ENCODE data around the gene LYRM1.

DNA sequence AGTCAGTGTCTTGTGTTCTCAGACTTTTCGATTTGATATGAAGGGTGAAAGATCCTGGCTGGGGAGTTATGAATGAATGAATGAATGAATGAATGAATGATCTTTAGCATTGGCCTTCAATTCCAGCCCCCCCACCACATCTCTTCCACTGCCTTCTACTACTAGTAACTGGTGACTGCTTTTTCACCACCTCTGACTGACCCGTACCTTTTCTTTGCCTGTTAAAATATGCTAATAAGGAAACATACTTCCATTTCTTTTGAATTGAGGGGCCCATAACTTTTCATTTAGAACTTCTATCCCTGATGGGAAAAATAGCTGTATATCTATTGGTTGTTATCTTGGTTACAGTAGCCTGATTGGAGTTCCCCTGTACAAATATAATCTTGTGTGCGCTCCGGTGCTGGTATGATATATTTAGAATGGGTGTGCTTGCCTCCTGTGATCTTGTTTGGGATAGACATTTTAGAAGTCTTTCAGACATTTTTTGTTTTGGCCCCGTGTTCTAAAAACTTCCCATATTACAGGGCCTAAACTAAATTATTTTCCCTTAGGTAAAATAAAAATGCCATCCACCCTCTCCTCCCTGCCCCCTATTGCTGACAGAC lies 3.4 kb downstream of the LYRM1 start:
- TF ChIP-seq, protein P1, sequence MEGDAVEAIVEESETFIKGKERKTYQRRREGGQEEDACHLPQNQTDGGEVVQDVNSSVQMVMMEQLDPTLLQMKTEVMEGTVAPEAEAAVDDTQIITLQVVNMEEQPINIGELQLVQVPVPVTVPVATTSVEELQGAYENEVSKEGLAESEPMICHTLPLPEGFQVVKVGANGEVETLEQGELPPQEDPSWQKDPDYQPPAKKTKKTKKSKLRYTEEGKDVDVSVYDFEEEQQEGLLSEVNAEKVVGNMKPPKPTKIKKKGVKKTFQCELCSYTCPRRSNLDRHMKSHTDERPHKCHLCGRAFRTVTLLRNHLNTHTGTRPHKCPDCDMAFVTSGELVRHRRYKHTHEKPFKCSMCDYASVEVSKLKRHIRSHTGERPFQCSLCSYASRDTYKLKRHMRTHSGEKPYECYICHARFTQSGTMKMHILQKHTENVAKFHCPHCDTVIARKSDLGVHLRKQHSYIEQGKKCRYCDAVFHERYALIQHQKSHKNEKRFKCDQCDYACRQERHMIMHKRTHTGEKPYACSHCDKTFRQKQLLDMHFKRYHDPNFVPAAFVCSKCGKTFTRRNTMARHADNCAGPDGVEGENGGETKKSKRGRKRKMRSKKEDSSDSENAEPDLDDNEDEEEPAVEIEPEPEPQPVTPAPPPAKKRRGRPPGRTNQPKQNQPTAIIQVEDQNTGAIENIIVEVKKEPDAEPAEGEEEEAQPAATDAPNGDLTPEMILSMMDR (IDR thresholded peaks at IDR 0.05), result no peak
- TF ChIP-seq POLR2AphosphoS5 (IDR thresholded peaks at IDR 0.05), result no peak
